BLaER1 (cell line): ENCODE results near the gene AP1M2.
"Not testable (repeated sequence)": the region's sequence is repeated elsewhere in the genome, so short reads cannot be mapped to it uniquely, and the experiment has no call there.

Experiments used
- H3K27ac ChIP-seq: shearing (Covaris generic); formaldehyde crosslinking; 2 replicates; pipeline ENCODE4 v1.8.1; 2022
- H3K27me3 ChIP-seq: shearing (Covaris generic); formaldehyde crosslinking; 2 replicates; pipeline ENCODE4 v1.8.1; 2022
- H3K36me3 ChIP-seq: shearing (Covaris generic); formaldehyde crosslinking; 2 replicates; pipeline ENCODE4 v1.8.1; 2022
- H3K4me1 ChIP-seq: shearing (Covaris generic); formaldehyde crosslinking; 2 replicates; pipeline ENCODE4 v1.8.1; 2022
- H3K4me2 ChIP-seq: shearing (Covaris generic); formaldehyde crosslinking; 2 replicates; pipeline ENCODE4 v1.8.1; 2022
- H3K4me3 ChIP-seq: shearing (Covaris generic); formaldehyde crosslinking; 2 replicates; pipeline ENCODE4 v1.8.1; 2022
- H3K9ac ChIP-seq: shearing (Covaris generic); formaldehyde crosslinking; 2 replicates; pipeline ENCODE4 v1.8.1; 2022
- H3K9me3 ChIP-seq: shearing (Covaris generic); formaldehyde crosslinking; 2 replicates; pipeline ENCODE4 v1.8.1; 2022
- H4K20me1 ChIP-seq: shearing (Covaris generic); formaldehyde crosslinking; 2 replicates; pipeline ENCODE4 v1.8.1; 2022
- Cebpa-rat ChIP-seq: shearing (Covaris generic); IDR thresholded peaks from 2 replicates; pipeline ENCODE4 v1.8.1; 2022

Gene AP1M2

GRCh38 chr19:10580979-10581631 lies 6.0 kb downstream of the AP1M2 start:
- Histone ChIP-seq H3K36me3 (no peaks in the 10 kb centered on the region), H3K9ac (no peak overlapping the region), H3K4me2 (peak overlapping the region; percentile 59), H3K4me1 (peaks cover 20% of the 10 kb centered on the region), H3K9me3 (no peaks in the 10 kb centered on the region), H3K4me3 (no peak overlapping the region), H3K27me3 (no peaks in the 10 kb centered on the region), H3K27ac (no peak overlapping the region), H4K20me1 (no peaks in the 10 kb centered on the region)
- no peak for TF ChIP-seq Cebpa-rat

GRCh38 chr19:10577951-10578350 lies 9.2 kb downstream of the AP1M2 start:
- H3K27me3 ChIP-seq: no peaks in the 10 kb centered on the region
- H4K20me1 ChIP-seq: no peaks in the 10 kb centered on the region
- no peaks in the 10 kb centered on the region; the same call in 1 of the 2 replicates for H3K4me1 ChIP-seq
- no peak overlapping the region for H3K4me3 ChIP-seq
- no peak overlapping the region for H3K27ac ChIP-seq
- H3K9me3 ChIP-seq: no peaks in the 10 kb centered on the region
- TF ChIP-seq Cebpa-rat: no peak
- no peak overlapping the region for H3K4me2 ChIP-seq
- no peaks in the 10 kb centered on the region for H3K36me3 ChIP-seq
- H3K9ac ChIP-seq: no peak overlapping the region

- TF ChIP-seq Cebpa-rat: no peak
- H3K36me3 ChIP-seq: no peaks in the 10 kb centered on the region
- no peak overlapping the region for H3K9ac ChIP-seq
- H3K4me2 ChIP-seq: no peak overlapping the region
- H3K9me3 ChIP-seq: no peaks in the 10 kb centered on the region
- peaks cover 26% of the 10 kb centered on the region for H3K4me1 ChIP-seq
- H3K27ac ChIP-seq: no peak overlapping the region
- no peaks in the 10 kb centered on the region for H3K27me3 ChIP-seq
- no peak overlapping the region for H3K4me3 ChIP-seq
- H4K20me1 ChIP-seq: no peaks in the 10 kb centered on the region
Measured at GRCh38 chr19:10575011-10575716, 11.9 kb downstream of the AP1M2 start.

- H3K27me3 ChIP-seq: no peaks in the 10 kb centered on the region
- no peaks in the 10 kb centered on the region for H3K36me3 ChIP-seq
- no peak for TF ChIP-seq Cebpa-rat
- no peaks in the 10 kb centered on the region for H4K20me1 ChIP-seq
- H3K4me3 ChIP-seq: no peak overlapping the region
- H3K9me3 ChIP-seq: no peaks in the 10 kb centered on the region
- no peak overlapping the region for H3K4me2 ChIP-seq
- H3K27ac ChIP-seq: no peak overlapping the region; the same call in 1 of the 2 replicates
- no peak overlapping the region for H3K9ac ChIP-seq
- H3K4me1 ChIP-seq: peaks cover 33% of the 10 kb centered on the region
Measured at GRCh38 chr19:10574462-10574861, 12.7 kb downstream of the AP1M2 start.

GRCh38 chr19:10573793-10574192 lies 13.3 kb downstream of the AP1M2 start:
- H4K20me1 ChIP-seq, H3K27ac ChIP-seq, H3K4me2 ChIP-seq, H3K9me3 ChIP-seq, H3K4me3 ChIP-seq, H3K27me3 ChIP-seq, H3K9ac ChIP-seq, H3K36me3 ChIP-seq: not testable (repeated sequence)
- H3K4me1 ChIP-seq: peaks cover 35% of the 10 kb centered on the region

GRCh38 chr19:10568826-10569651 lies 18.1 kb downstream of the AP1M2 start, which contains the start of gene CDKN2D:
Gene CDKN2D (minus strand): TSS chr19:10568979. CDS start chr19:10568653, 326 bp downstream.
- H3K9ac ChIP-seq: peak within 1 kb of the TSS; percentile 94
- H3K27ac ChIP-seq: peak within 1 kb of the TSS; percentile 97
- H3K27me3 ChIP-seq: no peaks in the 10 kb centered on the region
- peaks cover 60% of the 10 kb centered on the region for H3K4me1 ChIP-seq
- H3K4me2 ChIP-seq: peak within 1 kb of the TSS; percentile 99
- peak within 1 kb of the TSS; percentile 91 for H3K4me3 ChIP-seq
- TF ChIP-seq Cebpa-rat: no peak
- peaks cover 15% of the 10 kb centered on the region for H3K36me3 ChIP-seq
- no peaks in the 10 kb centered on the region for H4K20me1 ChIP-seq
- no peaks in the 10 kb centered on the region for H3K9me3 ChIP-seq

- TF ChIP-seq Cebpa-rat: no peak
- Histone ChIP-seq H3K4me2 (peak overlapping the region; percentile 99), H3K4me1 (peaks cover 68% of the 10 kb centered on the region), H3K27me3 (no peaks in the 10 kb centered on the region), H3K4me3 (peak overlapping the region; percentile 91), H3K9me3 (no peaks in the 10 kb centered on the region), H3K36me3 (peaks cover 21% of the 10 kb centered on the region), H4K20me1 (no peaks in the 10 kb centered on the region), H3K9ac (peak overlapping the region; percentile 94), H3K27ac (peak overlapping the region; percentile 97)
Measured at GRCh38 chr19:10568062-10568825, 18.9 kb downstream of the AP1M2 start.

- H3K4me2 ChIP-seq: peak overlapping the region; percentile 99
- H3K4me1 ChIP-seq: peaks cover 71% of the 10 kb centered on the region
- H4K20me1 ChIP-seq: 0 out of 2 replicates have a peak, but pooled peaks cover 3% of the 10 kb centered on the region
- peak overlapping the region; percentile 97 for H3K27ac ChIP-seq
- H3K27me3 ChIP-seq: no peaks in the 10 kb centered on the region
- no peak for TF ChIP-seq Cebpa-rat
- H3K9ac ChIP-seq: peak overlapping the region; percentile 94
- no peaks in the 10 kb centered on the region for H3K9me3 ChIP-seq
- peaks cover 27% of the 10 kb centered on the region for H3K36me3 ChIP-seq
- H3K4me3 ChIP-seq: peak overlapping the region; percentile 91
Measured at GRCh38 chr19:10567656-10568055, 19.5 kb downstream of the AP1M2 start.
